ENCODE results near the gene B3GLCT.

DNA sequence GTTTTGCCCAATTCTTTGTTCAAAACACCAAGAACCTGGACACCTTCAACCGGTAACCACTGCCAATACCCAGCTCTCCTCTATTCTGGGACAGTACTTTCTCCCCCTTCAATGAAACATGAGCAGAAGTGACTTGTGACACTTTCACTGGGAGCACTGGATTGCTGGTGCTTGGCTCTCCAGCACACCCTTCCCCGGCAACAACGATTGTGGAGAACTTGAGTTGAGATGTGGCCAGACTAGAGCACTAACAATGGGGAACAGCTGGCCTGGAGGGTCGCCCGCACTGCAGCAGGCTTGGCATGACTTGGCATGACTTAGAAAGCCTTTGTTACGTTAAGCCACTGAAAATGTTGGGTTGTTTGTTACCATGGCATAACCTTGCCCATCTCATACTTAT lies 7.5 kb upstream of the B3GLCT start:
- TF ChIP-seq, protein P1, sequence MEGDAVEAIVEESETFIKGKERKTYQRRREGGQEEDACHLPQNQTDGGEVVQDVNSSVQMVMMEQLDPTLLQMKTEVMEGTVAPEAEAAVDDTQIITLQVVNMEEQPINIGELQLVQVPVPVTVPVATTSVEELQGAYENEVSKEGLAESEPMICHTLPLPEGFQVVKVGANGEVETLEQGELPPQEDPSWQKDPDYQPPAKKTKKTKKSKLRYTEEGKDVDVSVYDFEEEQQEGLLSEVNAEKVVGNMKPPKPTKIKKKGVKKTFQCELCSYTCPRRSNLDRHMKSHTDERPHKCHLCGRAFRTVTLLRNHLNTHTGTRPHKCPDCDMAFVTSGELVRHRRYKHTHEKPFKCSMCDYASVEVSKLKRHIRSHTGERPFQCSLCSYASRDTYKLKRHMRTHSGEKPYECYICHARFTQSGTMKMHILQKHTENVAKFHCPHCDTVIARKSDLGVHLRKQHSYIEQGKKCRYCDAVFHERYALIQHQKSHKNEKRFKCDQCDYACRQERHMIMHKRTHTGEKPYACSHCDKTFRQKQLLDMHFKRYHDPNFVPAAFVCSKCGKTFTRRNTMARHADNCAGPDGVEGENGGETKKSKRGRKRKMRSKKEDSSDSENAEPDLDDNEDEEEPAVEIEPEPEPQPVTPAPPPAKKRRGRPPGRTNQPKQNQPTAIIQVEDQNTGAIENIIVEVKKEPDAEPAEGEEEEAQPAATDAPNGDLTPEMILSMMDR (IDR thresholded peaks at IDR 0.05 in 2 of 3, conservative IDR thresholded peaks at IDR 0.05 in 1 of 3; ENCODE audit: borderline replicate concordance in 1 of 3, insufficient read depth in 1 of 3, low read depth in 2 of 3, low read length in 2 of 3) = no peak
- TF ChIP-seq SP1 (IDR thresholded peaks at IDR 0.05; ENCODE audit: low read depth) (no peak), POLR2A (IDR thresholded peaks at IDR 0.05; ENCODE audit: borderline replicate concordance, extremely low read depth, insufficient read depth, insufficient read length) (no peak), YY1 (IDR thresholded peaks at IDR 0.05; ENCODE audit: extremely low read depth, insufficient replicate concordance, low read depth, low read length) (no peak), ELF1 (IDR thresholded peaks at IDR 0.05; ENCODE audit: borderline replicate concordance, low read depth) (no peak), EZH2phosphoT487 (IDR thresholded peaks at IDR 0.05; ENCODE audit: borderline replicate concordance) (no peak), EZH2 (IDR thresholded peaks at IDR 0.05) (no peak), CEBPB (IDR thresholded peaks at IDR 0.05; ENCODE audit: low read depth) (no peak), ZNF274 (IDR thresholded peaks at IDR 0.05; ENCODE audit: low read depth, low read length) (no peak)
- TF ChIP-seq, protein P2, sequence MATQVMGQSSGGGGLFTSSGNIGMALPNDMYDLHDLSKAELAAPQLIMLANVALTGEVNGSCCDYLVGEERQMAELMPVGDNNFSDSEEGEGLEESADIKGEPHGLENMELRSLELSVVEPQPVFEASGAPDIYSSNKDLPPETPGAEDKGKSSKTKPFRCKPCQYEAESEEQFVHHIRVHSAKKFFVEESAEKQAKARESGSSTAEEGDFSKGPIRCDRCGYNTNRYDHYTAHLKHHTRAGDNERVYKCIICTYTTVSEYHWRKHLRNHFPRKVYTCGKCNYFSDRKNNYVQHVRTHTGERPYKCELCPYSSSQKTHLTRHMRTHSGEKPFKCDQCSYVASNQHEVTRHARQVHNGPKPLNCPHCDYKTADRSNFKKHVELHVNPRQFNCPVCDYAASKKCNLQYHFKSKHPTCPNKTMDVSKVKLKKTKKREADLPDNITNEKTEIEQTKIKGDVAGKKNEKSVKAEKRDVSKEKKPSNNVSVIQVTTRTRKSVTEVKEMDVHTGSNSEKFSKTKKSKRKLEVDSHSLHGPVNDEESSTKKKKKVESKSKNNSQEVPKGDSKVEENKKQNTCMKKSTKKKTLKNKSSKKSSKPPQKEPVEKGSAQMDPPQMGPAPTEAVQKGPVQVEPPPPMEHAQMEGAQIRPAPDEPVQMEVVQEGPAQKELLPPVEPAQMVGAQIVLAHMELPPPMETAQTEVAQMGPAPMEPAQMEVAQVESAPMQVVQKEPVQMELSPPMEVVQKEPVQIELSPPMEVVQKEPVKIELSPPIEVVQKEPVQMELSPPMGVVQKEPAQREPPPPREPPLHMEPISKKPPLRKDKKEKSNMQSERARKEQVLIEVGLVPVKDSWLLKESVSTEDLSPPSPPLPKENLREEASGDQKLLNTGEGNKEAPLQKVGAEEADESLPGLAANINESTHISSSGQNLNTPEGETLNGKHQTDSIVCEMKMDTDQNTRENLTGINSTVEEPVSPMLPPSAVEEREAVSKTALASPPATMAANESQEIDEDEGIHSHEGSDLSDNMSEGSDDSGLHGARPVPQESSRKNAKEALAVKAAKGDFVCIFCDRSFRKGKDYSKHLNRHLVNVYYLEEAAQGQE (IDR thresholded peaks at IDR 0.05; ENCODE audit: low read depth) = no peak
- TF ChIP-seq, protein P3, sequence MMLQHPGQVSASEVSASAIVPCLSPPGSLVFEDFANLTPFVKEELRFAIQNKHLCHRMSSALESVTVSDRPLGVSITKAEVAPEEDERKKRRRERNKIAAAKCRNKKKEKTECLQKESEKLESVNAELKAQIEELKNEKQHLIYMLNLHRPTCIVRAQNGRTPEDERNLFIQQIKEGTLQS (IDR thresholded peaks at IDR 0.05) = no peak
- TF ChIP-seq, protein P4, sequence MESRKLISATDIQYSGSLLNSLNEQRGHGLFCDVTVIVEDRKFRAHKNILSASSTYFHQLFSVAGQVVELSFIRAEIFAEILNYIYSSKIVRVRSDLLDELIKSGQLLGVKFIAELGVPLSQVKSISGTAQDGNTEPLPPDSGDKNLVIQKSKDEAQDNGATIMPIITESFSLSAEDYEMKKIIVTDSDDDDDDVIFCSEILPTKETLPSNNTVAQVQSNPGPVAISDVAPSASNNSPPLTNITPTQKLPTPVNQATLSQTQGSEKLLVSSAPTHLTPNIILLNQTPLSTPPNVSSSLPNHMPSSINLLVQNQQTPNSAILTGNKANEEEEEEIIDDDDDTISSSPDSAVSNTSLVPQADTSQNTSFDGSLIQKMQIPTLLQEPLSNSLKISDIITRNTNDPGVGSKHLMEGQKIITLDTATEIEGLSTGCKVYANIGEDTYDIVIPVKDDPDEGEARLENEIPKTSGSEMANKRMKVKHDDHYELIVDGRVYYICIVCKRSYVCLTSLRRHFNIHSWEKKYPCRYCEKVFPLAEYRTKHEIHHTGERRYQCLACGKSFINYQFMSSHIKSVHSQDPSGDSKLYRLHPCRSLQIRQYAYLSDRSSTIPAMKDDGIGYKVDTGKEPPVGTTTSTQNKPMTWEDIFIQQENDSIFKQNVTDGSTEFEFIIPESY (IDR thresholded peaks at IDR 0.05; ENCODE audit: extremely low read depth, insufficient replicate concordance, low read length) = no peak

All from HCT116 (cell line).